Kidney (tissue), 14 donors: ENCODE measurements around the gene SPDYE6. TPM values are rescaled to one million over a fixed set of nuclear protein-coding genes. Genes with fewer than 3 reads are reported as not detected.

Experiments
- DNase-seq, 5 donors: peaks; one replicate each; pipeline ENCODE4 v3.0.0-alpha.2; 2013 to 2020
- FAIRE-seq: peaks from 2 replicates; lab custom pipeline; 2012; peaks lifted over from hg19 to GRCh38; lab: Jason Lieb, UNC
- H3K27ac ChIP-seq, 2 donors: one replicate each; pipeline ENCODE4 v1.7.0; 2013; ENCODE audit warnings: low read depth in 2 of 2, low read length in 2 of 2, inconsistent platforms in 1 of 2
- H3K27me3 ChIP-seq: one replicate; pipeline ENCODE4 v1.7.1; 2013; ENCODE audit warnings: low read length, inconsistent platforms; ENCODE audit not compliant: control insufficient read depth, insufficient read depth
- H3K36me3 ChIP-seq, 3 donors: one replicate each; pipeline versions ENCODE4 v1.7.0 to v1.7.1; 2013; ENCODE audit warnings: low read length in 3 of 3, control low read depth in 1 of 3, inconsistent platforms in 1 of 3; ENCODE audit not compliant: insufficient read depth in 3 of 3, control insufficient read depth in 2 of 3
- H3K4me1 ChIP-seq, 3 donors: one replicate each; pipeline versions ENCODE4 v1.7.0 to v1.7.1; 2013; ENCODE audit warnings: low read length in 3 of 3, inconsistent platforms in 1 of 3, low read depth in 1 of 3; ENCODE audit not compliant: control insufficient read depth in 2 of 3, insufficient read depth in 2 of 3
- H3K4me3 ChIP-seq, 3 donors: one replicate each; pipeline versions ENCODE4 v1.7.0 to v1.8.1; 2013; ENCODE audit warnings: low read length in 3 of 3, control low read depth in 1 of 3, inconsistent platforms in 1 of 3
- H3K9ac ChIP-seq, 3 donors: one replicate each; pipeline versions ENCODE4 v1.7.0 to v1.7.1; 2013; ENCODE audit warnings: low read length in 3 of 3, control low read depth in 1 of 3, inconsistent platforms in 1 of 3
- H3K9me3 ChIP-seq, 3 donors: one replicate each; pipeline versions ENCODE4 v1.7.0 to v1.7.1; 2013; ENCODE audit warnings: low read length in 3 of 3, control low read depth in 1 of 3, inconsistent platforms in 1 of 3; ENCODE audit not compliant: control insufficient read depth in 2 of 3, insufficient read depth in 1 of 3
- intact Hi-C: fragments of 100-400 bp; cut with DNase I; formaldehyde crosslinking; loops from one replicate; pipeline ENCODE4 v1.11.1; 2022
- polyA plus RNA-seq: library from polyadenylated mRNA; stranded (reverse); fragments of 350-450 nt; fragmentation: Illumina TruSeq; extraction: RNeasy Lipid Tissue Mini Kit (QIAGEN cat#74804); gene quantifications from one replicate; pipeline ENCODE4 v1.2.3, GENCODE V29; 2014; ENCODE audit warnings: low read depth, low replicate concordance; ENCODE audit not compliant: insufficient read depth
- total RNA-seq: library from RNA; stranded (reverse); fragmentation: NEBNext Ultra II Directional; extraction: Animal tissue kit (Norgen Biotek cat#: 25700); gene quantifications from one replicate; pipeline ENCODE4 v1.2.1, GENCODE V29; 2021
- TF ChIP-seq, protein P1 (sequence below): IDR thresholded peaks from 3 replicates; pipeline ENCODE4 v1.5.1; 2012; ENCODE audit warnings: mild to moderate bottlenecking, moderate library complexity, borderline replicate concordance; ENCODE audit not compliant: insufficient read depth; ENCODE audit errors: extremely low read depth
- donor health status: control.
- donor health status: control.
- donor health status: control.
- donor health status: control.
- donor health status: control.
- donor health status: DM: yes; HTN: yes; CAD: no.
- donor health status: Normal renal cell carcinoma (clear cell type).

SPDYE6 gene
- total and polyA plus RNA-seq, 2 donors from 2014 or later: not detected

DNA sequence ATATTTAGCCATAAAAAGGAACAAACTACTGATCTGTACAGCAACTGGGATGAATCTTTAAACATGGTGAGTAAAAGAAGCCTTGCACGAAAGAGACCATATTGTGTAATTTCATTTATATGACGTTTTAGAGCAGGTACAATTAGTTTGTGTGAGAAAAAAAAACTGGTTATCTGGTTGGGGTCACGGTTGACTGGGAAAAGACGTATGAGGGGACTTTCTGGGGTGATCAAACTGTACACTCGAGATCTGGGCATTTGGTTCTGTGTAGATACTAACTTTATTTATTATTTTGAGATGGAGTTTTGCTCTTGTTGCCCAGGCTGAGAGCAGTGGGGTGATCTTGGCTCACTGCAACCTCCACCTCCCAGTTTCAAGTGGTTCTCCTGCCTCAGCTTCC lies 44.1 kb upstream of the SPDYE6 start:
- H3K27me3 ChIP-seq: no peaks in the 10 kb centered on the region
- TF ChIP-seq, protein P1, sequence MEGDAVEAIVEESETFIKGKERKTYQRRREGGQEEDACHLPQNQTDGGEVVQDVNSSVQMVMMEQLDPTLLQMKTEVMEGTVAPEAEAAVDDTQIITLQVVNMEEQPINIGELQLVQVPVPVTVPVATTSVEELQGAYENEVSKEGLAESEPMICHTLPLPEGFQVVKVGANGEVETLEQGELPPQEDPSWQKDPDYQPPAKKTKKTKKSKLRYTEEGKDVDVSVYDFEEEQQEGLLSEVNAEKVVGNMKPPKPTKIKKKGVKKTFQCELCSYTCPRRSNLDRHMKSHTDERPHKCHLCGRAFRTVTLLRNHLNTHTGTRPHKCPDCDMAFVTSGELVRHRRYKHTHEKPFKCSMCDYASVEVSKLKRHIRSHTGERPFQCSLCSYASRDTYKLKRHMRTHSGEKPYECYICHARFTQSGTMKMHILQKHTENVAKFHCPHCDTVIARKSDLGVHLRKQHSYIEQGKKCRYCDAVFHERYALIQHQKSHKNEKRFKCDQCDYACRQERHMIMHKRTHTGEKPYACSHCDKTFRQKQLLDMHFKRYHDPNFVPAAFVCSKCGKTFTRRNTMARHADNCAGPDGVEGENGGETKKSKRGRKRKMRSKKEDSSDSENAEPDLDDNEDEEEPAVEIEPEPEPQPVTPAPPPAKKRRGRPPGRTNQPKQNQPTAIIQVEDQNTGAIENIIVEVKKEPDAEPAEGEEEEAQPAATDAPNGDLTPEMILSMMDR: no peak
- H3K4me3 ChIP-seq: no peak overlapping the region
- H3K36me3 ChIP-seq: peaks cover 3 to 33% (median 16%) of the 10 kb centered on the region in 3 donors
- no peaks in the 10 kb centered on the region for H3K9me3 ChIP-seq
- intact Hi-C loops: no loop called here
- no peak for DNase-seq
- H3K4me1 ChIP-seq: peaks cover 0 to 11% (median 7%) of the 10 kb centered on the region in 3 donors
- no peak overlapping the region for H3K27ac ChIP-seq
- no peak overlapping the region for H3K9ac ChIP-seq
- no peak for FAIRE-seq

DNA sequence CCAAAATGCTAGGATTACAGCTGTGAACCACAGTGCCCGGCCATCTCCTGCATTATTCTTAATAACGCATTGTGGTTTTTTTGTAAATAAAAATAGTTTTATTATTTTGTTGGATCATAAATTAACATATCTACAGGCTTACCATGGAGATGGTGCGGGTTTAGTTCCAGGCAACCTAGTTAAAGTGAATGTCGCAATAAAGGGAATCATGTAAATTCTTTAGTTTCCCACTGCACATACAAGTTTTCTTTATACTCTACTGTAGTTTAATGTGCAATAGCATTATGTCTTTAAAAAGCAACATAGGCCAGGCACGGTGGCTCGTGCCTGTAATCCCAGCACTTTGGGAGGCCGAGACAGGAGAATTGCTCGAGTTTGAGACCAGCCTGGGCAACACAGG lies 42.3 kb upstream of the SPDYE6 start:
- no peak for FAIRE-seq

DNA sequence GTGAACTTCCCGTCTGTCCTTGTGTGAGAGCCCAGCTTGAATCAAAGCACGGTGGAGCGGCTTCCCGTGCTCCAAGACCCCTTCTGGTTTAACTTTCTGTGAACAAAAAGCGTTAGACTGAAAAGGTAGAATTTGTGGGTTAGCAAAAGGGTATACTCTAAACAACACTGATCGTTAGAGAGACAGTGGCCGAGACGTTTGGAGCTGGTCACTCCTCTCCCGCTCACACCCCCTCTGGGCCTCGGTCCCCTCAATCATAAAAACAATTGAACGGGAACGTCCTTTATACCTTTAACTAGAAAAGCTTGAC lies 40.4 kb upstream of the SPDYE6 start:
- Histone ChIP-seq H3K4me1 (peaks cover 0 to 11% (median 7%) of the 10 kb centered on the region in 3 donors), H3K27me3 (no peaks in the 10 kb centered on the region), H3K9me3 (no peaks in the 10 kb centered on the region), H3K4me3 (peak overlapping the region; percentile 90 to 96 (median 95)), H3K27ac (peak overlapping the region; percentile 80 to 87), H3K9ac (peak overlapping the region; percentile 88 to 99 (median 98)), H3K36me3 (peaks cover 3 to 13% (median 6%) of the 10 kb centered on the region in 3 donors)
- TF ChIP-seq, protein P1: no peak
- FAIRE-seq (no peak), DNase-seq (no peak)
- intact Hi-C loops: no loop called here

More for the DNA sequence above, 42.3 kb upstream of the SPDYE6 start:
- Histone ChIP-seq H3K36me3 (peaks cover 3 to 25% (median 6%) of the 10 kb centered on the region in 3 donors), H3K4me1 (peaks cover 0 to 11% (median 7%) of the 10 kb centered on the region in 3 donors), H3K27ac (no peak overlapping the region), H3K9me3 (no peaks in the 10 kb centered on the region), H3K4me3 (no peak overlapping the region), H3K27me3 (no peaks in the 10 kb centered on the region), H3K9ac (no peak overlapping the region)
- intact Hi-C loops: no loop called here
- DNase-seq: no peak
- TF ChIP-seq, protein P1: no peak
